GM23338 (cell line): ENCODE data around the gene SELENOO.

ENCODE experiments used
- CREB1 ChIP-seq: fragments of 250-450 bp; sonication (Bioruptor Pico); IDR thresholded peaks from 2 replicates; pipeline ENCODE4 v1.5.0; 2020; ENCODE audit warnings: low read depth, mild to moderate bottlenecking, moderate library complexity
- EZH2 ChIP-seq: fragments of 200-600 bp; sonication (generic); IDR thresholded peaks from one replicate; pipeline ENCODE4 v1.8.0; 2017; ENCODE audit warnings: antibody characterized with exemption, mild to moderate bottlenecking, low read depth; ENCODE audit not compliant: unreplicated experiment
- EZH2phosphoT487 ChIP-seq: fragments of 200-600 bp; sonication (generic); IDR thresholded peaks from one replicate; pipeline ENCODE4 v1.8.1; 2018; ENCODE audit warnings: antibody characterized with exemption; ENCODE audit not compliant: unreplicated experiment
- JUNB ChIP-seq: IDR thresholded peaks from one replicate; pipeline ENCODE4 v1.6.1; 2016; ENCODE audit warnings: antibody characterized with exemption; ENCODE audit not compliant: unreplicated experiment
- POLR2AphosphoS5 ChIP-seq: IDR thresholded peaks from 2 replicates; pipeline ENCODE4 v1.6.1; 2016; ENCODE audit warnings: antibody characterized with exemption, low read depth
- TF ChIP-seq, protein P1 (sequence below), 2 experiments: fragments of 200-600 bp in 1 of 2; sonication (generic) in 1 of 2; conservative IDR thresholded peaks; 2 replicates each; pipeline versions ENCODE4 v1.5.1 to v1.6.1; 2016 to 2017; ENCODE audit warnings: antibody characterized with exemption in 2 of 2, low read depth in 2 of 2, mild to moderate bottlenecking in 2 of 2, moderate library complexity in 1 of 2
- TF ChIP-seq, protein P2 (sequence below): IDR thresholded peaks from one replicate; pipeline ENCODE4 v1.6.1; 2018; ENCODE audit warnings: antibody characterized with exemption; ENCODE audit not compliant: unreplicated experiment
- TF ChIP-seq, protein P3 (sequence below): IDR thresholded peaks from 2 replicates; pipeline ENCODE4 v1.6.1; 2016; ENCODE audit warnings: antibody characterized with exemption

DNA sequence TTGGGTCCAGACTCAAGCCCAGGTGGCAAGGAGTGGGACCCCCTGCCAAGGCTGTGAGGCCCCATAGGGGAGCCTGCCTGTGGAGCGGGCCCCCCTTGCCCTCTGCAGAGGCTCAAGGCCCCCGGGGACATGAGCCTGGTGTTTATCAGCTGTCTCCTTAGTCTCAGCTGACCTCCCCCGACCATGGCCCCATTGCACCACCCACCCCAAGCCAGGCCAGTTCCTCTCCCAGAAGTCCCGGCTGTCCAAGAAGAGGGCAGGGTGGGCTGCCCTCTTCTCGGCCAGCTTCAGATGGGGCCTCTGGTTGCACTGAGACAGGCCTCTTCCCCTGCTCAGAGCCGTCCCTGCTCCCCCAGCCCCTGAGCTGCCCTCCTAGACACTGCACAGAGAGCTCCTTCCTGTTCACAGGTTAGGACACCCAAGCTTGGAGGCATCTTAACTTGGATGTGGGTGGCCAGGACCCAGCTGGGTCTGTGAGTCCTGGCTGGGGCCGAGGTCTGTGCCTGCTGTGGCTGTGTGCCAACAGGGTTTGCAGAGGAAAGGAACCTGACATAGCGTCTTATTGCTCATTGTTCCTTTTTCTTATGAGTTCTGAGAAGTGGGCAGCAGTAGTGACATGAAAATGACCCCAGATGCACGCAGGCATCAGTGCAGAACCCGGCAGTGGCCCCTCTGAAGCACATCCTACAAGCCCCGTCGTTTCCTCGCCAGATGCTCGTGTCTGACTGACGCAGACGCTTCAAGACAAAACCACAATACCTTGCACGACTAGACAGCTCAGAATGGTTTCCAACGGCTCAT lies 9.7 kb upstream of the SELENOO start:
- no peak for TF ChIP-seq POLR2AphosphoS5
- TF ChIP-seq, protein P1, sequence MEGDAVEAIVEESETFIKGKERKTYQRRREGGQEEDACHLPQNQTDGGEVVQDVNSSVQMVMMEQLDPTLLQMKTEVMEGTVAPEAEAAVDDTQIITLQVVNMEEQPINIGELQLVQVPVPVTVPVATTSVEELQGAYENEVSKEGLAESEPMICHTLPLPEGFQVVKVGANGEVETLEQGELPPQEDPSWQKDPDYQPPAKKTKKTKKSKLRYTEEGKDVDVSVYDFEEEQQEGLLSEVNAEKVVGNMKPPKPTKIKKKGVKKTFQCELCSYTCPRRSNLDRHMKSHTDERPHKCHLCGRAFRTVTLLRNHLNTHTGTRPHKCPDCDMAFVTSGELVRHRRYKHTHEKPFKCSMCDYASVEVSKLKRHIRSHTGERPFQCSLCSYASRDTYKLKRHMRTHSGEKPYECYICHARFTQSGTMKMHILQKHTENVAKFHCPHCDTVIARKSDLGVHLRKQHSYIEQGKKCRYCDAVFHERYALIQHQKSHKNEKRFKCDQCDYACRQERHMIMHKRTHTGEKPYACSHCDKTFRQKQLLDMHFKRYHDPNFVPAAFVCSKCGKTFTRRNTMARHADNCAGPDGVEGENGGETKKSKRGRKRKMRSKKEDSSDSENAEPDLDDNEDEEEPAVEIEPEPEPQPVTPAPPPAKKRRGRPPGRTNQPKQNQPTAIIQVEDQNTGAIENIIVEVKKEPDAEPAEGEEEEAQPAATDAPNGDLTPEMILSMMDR (conservative IDR thresholded peaks at IDR 0.05; ENCODE audit: low read depth in 2 of 2): no peak
- TF ChIP-seq, protein P2, sequence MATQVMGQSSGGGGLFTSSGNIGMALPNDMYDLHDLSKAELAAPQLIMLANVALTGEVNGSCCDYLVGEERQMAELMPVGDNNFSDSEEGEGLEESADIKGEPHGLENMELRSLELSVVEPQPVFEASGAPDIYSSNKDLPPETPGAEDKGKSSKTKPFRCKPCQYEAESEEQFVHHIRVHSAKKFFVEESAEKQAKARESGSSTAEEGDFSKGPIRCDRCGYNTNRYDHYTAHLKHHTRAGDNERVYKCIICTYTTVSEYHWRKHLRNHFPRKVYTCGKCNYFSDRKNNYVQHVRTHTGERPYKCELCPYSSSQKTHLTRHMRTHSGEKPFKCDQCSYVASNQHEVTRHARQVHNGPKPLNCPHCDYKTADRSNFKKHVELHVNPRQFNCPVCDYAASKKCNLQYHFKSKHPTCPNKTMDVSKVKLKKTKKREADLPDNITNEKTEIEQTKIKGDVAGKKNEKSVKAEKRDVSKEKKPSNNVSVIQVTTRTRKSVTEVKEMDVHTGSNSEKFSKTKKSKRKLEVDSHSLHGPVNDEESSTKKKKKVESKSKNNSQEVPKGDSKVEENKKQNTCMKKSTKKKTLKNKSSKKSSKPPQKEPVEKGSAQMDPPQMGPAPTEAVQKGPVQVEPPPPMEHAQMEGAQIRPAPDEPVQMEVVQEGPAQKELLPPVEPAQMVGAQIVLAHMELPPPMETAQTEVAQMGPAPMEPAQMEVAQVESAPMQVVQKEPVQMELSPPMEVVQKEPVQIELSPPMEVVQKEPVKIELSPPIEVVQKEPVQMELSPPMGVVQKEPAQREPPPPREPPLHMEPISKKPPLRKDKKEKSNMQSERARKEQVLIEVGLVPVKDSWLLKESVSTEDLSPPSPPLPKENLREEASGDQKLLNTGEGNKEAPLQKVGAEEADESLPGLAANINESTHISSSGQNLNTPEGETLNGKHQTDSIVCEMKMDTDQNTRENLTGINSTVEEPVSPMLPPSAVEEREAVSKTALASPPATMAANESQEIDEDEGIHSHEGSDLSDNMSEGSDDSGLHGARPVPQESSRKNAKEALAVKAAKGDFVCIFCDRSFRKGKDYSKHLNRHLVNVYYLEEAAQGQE: no peak
- TF ChIP-seq EZH2: no peak
- TF ChIP-seq EZH2phosphoT487: no peak
- no peak for TF ChIP-seq CREB1 (CRISPR knock-in tag)
- no peak for TF ChIP-seq JUNB
- TF ChIP-seq, protein P3, sequence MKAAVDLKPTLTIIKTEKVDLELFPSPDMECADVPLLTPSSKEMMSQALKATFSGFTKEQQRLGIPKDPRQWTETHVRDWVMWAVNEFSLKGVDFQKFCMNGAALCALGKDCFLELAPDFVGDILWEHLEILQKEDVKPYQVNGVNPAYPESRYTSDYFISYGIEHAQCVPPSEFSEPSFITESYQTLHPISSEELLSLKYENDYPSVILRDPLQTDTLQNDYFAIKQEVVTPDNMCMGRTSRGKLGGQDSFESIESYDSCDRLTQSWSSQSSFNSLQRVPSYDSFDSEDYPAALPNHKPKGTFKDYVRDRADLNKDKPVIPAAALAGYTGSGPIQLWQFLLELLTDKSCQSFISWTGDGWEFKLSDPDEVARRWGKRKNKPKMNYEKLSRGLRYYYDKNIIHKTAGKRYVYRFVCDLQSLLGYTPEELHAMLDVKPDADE: no peak
